NCI-H345 treated with DMSO at 0.1 percent for 48 hours (cell line): Measurements from ENCODE around the gene ACAD10.
"Not testable (repeated sequence)": the region's sequence is repeated elsewhere in the genome, so short reads cannot be mapped to it uniquely, and the experiment has no call there.

Experiments used
- DNase-seq: peaks from one replicate; lab custom pipeline; 2025; ENCODE audit not compliant: unreplicated experiment; lab: John Stamatoyannopoulos, UW

ACAD10 gene

GRCh38 chr12:111686574-111687105 lies 787 bp downstream of the ACAD10 start:
- DNase-seq, result no peak

DNA sequence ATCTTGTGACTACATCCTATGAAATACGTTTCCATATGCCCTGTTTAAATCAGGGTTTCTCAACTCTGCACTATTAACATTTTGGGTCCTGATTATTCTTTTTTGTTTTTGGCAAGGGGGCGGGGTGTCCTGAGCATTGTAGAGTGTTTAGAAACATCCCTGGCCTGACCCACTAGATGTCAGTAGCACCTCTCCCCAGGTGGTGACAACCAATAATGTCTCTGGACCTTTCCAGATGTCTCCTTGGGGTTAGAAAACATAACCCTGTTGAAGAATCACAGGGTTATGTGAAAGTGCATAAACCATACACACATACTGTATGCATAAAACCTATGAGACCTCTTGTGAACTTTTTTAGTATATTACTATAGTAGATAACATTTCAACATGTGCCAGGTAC lies 1.4 kb downstream of the ACAD10 start:
- DNase-seq, result no peak

DNA sequence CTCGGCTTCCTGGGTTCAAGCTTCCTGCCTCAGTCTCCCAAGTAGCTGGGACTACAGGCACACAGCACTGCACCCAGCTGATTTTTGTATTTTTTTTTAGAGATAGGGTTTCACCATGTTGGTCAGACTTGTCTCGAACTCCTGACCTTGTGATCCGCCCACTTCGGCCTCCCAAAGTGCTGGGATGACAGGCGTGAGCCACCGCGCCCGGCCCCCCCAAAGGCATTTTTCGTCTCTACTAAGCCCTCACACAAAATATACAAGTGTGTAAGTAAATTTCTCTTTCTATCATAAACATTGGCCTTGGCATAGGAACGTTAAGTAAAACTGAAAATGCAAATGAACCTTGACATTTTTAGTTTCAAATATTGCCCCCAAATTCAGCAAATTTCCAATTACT lies 2.1 kb downstream of the ACAD10 start:
- DNase-seq, result no peak

DNA sequence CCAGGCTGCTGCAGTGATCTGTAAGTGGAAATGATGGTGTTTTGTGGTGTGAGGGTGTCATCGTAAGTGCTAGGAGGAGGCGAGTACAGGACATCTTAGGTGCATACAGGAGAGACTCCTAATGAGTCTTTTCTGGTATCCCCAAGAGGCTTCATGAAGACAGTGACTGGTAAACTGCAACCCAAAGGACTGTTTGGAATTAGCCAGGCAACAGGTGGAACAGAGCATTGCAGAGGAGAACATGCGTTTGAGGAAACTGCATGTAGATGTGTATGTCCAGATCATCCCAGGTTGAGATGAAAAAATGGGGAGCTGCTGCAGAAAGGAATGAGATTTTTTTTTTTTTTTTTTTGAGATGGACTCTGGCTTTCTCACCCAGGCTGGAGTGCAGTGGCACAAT lies 5.4 kb downstream of the ACAD10 start:
- DNase-seq, result no peak

GRCh38 chr12:111692575-111693210 lies 6.8 kb downstream of the ACAD10 start:
- no peak for DNase-seq

GRCh38 chr12:111693818-111694217 lies 8.0 kb downstream of the ACAD10 start:
- DNase-seq, result no peak

DNA sequence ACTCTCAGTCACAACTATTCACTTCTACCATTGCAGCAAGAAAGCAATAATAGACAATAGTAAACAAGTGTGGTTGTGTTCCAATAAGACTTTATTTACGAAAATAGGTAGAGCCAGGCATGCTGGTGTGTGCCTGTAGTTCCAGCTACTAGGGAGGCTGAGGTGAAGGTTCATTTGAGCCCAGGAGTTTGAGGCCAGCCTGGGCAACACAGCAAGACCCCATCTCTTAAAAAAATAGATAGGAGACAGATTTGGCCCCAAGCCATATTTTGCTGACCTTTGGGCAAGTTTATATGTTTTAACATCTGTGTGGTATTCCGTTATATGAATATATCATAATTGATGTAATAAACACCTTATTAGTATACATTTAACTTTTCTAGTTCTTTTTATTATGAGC lies 14.1 kb downstream of the ACAD10 start:
- DNase-seq, result no peak

DNA sequence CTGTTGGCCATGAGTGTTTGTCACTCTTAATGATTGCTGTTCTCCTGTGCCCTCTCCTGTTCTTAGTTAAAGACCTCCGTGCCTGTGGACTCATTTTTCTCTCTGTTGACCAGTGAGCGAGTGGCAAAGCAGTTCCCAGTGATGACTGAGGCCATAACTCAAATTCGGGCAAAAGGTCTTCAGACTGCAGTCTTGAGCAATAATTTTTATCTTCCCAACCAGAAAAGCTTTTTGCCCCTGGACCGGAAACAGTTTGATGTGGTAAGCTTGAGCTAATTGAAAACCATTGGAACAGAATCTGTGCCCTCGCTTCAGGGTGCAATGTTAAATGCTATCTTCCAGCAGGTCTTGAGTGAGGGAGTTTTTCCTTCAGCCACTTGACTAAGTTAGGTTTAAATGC lies 19.8 kb downstream of the ACAD10 start:
- DNase-seq, result no peak

DNA sequence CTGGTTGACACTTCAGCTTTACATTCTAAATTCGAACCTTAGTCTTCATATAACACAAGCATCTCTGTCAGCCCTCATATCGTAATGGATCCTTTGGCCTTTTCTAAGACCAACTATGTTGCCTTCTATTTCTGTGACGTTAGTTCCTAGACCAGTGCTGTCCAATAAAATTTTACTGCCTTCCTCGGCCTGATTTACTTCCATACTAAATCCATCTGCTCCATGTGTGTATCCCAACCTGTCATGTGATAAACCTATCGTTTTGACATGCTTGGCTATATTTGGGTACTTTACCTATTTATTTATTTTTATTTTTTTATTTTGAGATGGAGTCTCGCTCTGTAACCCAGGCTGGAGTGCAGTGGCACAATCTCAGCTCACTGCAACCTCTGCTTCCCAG lies 20.3 kb downstream of the ACAD10 start:
- no peak for DNase-seq

GRCh38 chr12:111715279-111715678 lies 29.4 kb downstream of the ACAD10 start:
- no peak for DNase-seq

DNA sequence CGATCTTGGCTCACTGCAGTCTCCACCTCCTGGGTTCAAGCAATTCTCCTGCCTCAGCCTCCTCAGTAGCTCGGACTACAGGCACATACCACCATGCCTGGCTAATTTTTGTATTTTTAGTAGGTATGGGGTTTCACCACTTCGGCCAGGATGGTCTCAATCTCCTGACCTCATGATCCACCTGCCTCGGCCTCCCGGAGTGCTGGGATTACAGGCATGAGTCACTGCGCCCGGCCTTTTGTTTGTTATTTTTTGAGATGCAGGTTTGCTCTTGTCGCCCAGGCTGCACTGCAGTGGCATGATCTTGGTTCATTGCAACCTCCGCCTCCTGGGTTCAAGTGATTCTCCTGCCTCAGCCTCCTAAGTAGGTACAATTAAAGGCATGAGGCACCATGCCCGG lies 33.5 kb downstream of the ACAD10 start:
- DNase-seq, result not testable (repeated sequence)

- no peak for DNase-seq
Measured at GRCh38 chr12:111720457-111720856, 34.6 kb downstream of the ACAD10 start.

DNA sequence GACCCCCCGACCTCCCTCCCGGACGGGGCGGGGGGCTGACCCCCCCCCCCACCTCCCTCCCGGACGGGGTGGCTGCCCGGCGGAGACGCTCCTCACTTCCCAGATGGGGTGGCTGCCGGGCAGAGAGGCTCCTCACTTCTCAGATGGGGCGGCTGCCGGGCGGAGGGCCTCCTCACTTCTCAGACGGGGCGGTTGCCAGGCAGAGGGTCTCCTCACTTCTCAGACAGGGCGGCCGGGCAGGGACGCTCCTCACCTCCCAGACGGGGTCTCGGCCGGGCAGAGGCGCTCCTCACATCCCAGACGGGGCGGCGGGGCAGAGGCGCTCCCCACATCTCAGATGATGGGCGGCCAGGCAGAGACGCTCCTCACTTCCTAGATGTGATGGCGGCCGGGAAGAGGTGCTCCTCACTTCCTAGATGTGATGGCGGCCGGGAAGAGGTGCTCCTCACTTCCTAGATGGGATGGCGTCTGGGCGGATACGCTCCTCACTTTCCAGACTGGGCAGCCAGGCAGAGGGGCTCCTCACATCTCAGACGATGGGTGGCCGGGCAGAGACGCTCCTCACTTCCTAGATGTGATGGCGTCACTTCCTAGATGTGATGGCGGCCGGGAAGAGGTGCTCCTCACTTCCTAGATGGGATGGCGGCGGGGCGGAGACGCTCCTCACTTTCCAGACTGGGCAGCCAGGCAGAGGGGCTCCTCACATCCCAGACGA lies 38.0 kb downstream of the ACAD10 start:
- not testable (repeated sequence) for DNase-seq

DNA sequence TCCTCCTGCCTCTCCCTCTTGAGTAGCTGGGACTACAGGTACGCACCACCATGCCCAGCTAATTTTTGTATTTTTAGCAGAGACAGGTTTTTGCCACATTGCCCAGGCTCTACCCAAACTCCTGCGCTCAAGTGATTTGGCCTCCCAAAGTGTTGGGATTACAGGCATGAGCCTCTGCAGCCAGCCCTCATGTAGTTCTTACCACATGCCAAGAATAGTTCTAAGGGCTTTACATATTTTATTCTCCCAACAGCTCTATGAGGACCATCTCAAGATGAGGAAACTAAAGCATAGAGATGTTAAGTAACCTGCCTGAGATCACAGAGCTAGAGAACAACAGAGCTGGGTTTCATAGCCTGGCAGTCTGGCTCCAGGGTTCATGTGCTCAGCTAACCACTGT lies 42.9 kb downstream of the ACAD10 start:
- DNase-seq, result no peak

GRCh38 chr12:111730420-111730819 lies 44.6 kb downstream of the ACAD10 start:
- DNase-seq, result no peak

DNA sequence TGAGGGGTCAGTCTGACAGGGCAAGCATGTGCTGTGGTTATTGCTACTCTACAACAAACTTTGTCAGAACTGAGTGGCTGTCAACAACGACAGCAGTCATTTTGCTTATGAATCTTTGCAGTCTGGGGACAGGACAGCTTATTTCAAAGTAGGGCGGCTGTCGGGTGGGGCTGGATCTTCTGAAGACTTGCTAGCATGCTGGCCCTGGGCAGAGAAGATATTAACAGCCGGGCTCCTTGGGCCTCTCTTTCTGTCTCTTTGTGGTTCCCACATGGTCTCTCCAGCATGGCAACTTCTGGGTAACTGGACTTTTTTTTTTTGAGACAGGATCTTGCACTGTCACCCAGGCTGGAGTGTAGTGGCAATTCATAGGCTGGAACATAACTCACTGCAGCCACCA lies 46.9 kb downstream of the ACAD10 start:
- no peak for DNase-seq

DNA sequence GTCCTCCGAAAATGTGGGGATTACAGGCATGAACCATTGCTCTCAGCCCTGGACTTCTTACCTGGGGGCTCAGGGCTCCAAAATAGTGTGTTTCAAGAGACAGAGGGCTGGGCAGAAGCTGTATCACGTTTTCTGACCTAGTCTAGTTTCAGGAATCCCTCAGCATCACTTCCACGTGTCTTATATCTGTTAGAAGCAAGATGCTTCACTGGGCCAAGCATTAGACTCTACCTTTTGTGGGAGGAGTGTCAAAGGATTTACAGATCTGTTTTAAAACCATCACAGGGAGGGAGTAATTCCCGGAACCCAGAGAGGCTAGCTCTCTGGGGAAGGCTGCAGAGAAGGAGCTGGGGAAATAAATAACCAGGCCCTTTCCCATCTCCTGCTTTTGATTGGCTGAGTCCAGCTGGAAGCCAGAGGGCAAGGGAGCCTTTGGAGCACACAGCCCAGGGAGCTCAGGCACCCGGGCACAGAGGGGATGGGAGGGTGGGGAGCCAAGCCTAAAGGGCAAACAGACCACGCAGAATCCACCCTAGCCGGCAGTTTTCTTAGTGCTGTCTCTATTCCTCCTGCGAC lies 47.6 kb downstream of the ACAD10 start:
- DNase-seq, result no peak

GRCh38 chr12:111739524-111739923 lies 53.7 kb downstream of the ACAD10 start:
- not testable (repeated sequence) for DNase-seq

DNA sequence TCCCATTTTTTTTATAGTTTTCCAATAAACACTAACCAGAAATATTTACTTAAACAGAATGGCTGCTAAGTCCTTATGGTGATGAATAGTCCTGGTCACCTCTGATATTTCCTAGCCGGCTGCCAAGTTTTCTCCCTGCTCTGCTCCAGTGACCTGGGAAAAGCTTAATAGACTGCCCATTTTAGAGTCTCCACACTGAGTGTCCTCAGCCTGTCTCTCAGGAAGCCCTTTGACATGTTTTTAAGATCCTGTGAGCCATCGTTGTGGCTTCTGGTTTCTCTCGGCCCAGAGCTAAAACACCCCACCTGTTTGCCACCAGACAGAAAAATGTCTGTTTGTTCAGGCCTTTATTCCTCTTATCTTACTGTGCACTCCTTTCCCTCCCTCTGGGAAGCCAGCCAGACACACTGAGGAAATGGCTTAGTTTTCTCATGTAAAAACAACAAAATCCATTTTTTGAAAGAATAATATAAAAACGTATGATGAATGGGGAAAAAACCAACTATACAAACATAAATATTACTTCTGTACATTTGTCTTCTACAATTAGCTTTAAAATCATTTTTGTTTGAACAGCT lies 55.5 kb downstream of the ACAD10 start:
- no peak for DNase-seq

DNA sequence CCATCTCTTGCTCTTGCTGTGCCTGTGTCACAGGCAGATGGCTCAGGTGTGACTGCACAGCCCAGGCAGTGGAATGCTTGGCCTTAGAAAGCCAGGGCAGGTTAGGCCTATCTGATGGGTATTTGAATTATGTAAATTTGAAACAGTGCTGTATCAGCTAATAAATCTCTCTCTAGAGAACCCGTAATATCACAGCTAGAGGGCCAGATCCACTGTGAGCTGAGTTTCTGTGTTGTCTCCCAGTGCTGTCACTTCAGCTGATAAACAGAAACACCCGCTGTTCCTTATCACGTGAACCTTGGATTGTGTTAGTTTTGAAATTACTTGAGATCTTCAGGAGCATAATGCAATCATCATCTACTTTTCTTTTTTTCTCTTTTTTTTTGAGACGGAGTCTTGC lies 59.4 kb downstream of the ACAD10 start:
- DNase-seq, result no peak

DNA sequence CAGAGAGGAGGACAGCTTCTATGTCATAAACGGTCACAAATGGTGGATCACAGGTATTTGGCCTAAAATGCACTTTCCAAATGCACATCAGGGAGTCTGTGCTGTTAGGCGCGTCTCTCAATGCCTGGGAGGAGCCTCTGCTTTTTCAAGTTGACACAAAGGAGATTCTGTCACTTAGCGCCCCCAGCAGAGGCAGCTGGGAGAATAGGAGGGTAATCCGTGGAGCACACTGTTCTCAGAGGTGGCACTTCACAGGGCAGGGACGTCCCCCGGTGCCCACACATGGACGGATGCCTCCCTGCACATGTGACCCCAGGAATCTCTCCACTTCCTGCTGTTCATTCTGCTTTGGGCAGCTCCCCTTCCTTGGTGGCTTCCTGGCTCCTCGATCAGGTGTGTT lies 61.5 kb downstream of the ACAD10 start:
- no peak for DNase-seq

DNA sequence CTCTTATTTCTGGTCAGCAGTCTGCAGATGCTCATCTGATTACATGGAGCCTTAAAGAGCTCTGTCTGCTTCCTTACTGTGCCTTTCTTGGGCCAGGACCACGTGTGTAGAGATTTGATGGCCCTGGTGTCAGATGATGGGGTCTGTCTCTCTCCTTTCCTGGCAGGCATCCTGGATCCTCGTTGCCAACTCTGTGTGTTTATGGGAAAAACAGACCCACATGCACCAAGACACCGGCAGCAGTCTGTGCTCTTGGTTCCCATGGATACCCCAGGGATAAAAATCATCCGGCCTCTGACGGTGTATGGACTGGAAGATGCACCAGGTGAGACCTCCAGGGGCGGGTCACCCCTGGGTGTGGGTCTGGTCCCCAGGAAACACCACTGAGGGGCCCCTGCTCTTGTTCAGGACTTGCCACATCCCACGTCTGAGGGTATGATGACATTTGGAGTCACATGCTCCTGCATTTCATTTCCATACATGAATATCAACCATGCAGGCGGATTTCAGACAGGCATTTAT lies 62.4 kb downstream of the ACAD10 start:
- DNase-seq, result no peak
